MM.1S (cell line): ENCODE data around the gene ZFYVE21.

Experiments
- CTCF ChIP-seq: fragments of 300-600 bp; sonication (generic); IDR thresholded peaks from 2 replicates; pipeline ENCODE4 v1.5.1; 2016; ENCODE audit warnings: antibody characterized with exemption, low read length, mixed read lengths
- EZH2 ChIP-seq: fragments of 300-600 bp; sonication (generic); optimal IDR thresholded peaks from 2 replicates; pipeline ENCODE3; 2017; ENCODE audit warnings: low read depth, mild to moderate bottlenecking, antibody characterized with exemption, low read length, mixed read lengths
- EZH2phosphoT487 ChIP-seq: fragments of 300-600 bp; sonication (generic); IDR thresholded peaks from 2 replicates; pipeline ENCODE4 v1.6.1; 2018; ENCODE audit warnings: antibody characterized with exemption, low read length

- TF ChIP-seq CTCF (no peak), EZH2phosphoT487 (no peak), EZH2 (no peak)
These were observed 4.7 kb upstream of the ZFYVE21 start for GRCh38 chr14:103710771-103711377.
